IMR-90 (cell line): ENCODE measurements around the gene SLIT3. TPM values are rescaled to one million over a fixed set of nuclear protein-coding genes. Genes with fewer than 3 reads are reported as not detected.

Experiments
- ATAC-seq: fragments of 200-7000 bp; cut with Tn5 transposase; 2 replicates; pipeline ENCODE4 v1.9.1; 2020; ENCODE audit warnings: low read depth, mild to moderate bottlenecking, moderate library complexity
- BruUV-seq: library from RNA; stranded (reverse); fragments of 400-500 nt; replicated peaks from 2 replicates; lab custom pipeline; 2021; lab: Mats Ljungman, UMichigan
- CTCF ChIA-PET: fragments of 300-600 bp; formaldehyde crosslinking; extraction: SDS; loops from one replicate; lab custom pipeline; 2021; ENCODE audit warnings: antibody characterized with exemption; lab: Yijun Ruan, JAX
- POLR2A ChIA-PET: fragments of 300-600 bp; sonication (Branson Sonifier 250); formaldehyde crosslinking; loops from one replicate; lab custom pipeline; 2022; ENCODE audit warnings: antibody characterized with exemption; ENCODE audit not compliant: unreplicated experiment; lab: Charles Lee
- DNase-seq: peaks from one replicate; pipeline ENCODE4 v3.0.0; 2013
- H2AFZ ChIP-seq: replicated peaks from 2 replicates; pipeline ENCODE3; 2013; ENCODE audit warnings: low read length, mild to moderate bottlenecking; ENCODE audit not compliant: poor library complexity
- H2AK5ac ChIP-seq: 2 replicates; pipeline ENCODE4 v1.6.1; 2013; ENCODE audit warnings: low read depth, low read length, inconsistent platforms
- H2AK9ac ChIP-seq: replicated peaks from 2 replicates; pipeline ENCODE3; 2013; ENCODE audit warnings: mild to moderate bottlenecking, low read depth, low read length, moderate library complexity; ENCODE audit not compliant: poor library complexity
- H2BK120ac ChIP-seq: 2 replicates; pipeline ENCODE4 v1.6.1; 2013; ENCODE audit warnings: low read depth, low read length, inconsistent platforms
- H2BK15ac ChIP-seq: 3 replicates; pipeline ENCODE4 v1.6.1; 2013; ENCODE audit warnings: low read depth, low read length, inconsistent platforms
- H2BK20ac ChIP-seq: 2 replicates; pipeline ENCODE4 v1.6.1; 2013; ENCODE audit warnings: low read depth, mild to moderate bottlenecking, inconsistent platforms, low read length, moderate library complexity
- H2BK5ac ChIP-seq: 2 replicates; pipeline ENCODE4 v1.6.1; 2013; ENCODE audit warnings: mild to moderate bottlenecking, low read depth, low read length, inconsistent platforms; ENCODE audit not compliant: poor library complexity, severe bottlenecking
- H3K14ac ChIP-seq: replicated peaks from 2 replicates; pipeline ENCODE4 v1.6.1; 2013; ENCODE audit warnings: low read depth, low read length, inconsistent platforms
- H3K18ac ChIP-seq: 2 replicates; pipeline ENCODE4 v1.6.1; 2013; ENCODE audit warnings: low read depth, low read length, control low read depth
- H3K23ac ChIP-seq: 2 replicates; pipeline ENCODE4 v1.6.1; 2013; ENCODE audit warnings: low read depth, low read length, inconsistent platforms
- H3K27ac ChIP-seq: 2 replicates; pipeline ENCODE4 v1.5.1; 2013; ENCODE audit warnings: mild to moderate bottlenecking, control low read depth, low read length; ENCODE audit not compliant: insufficient read depth
- H3K27me3 ChIP-seq: 2 replicates; pipeline ENCODE4 v1.6.1; 2013; ENCODE audit warnings: low read length; ENCODE audit not compliant: control insufficient read depth, insufficient read depth
- H3K36me3 ChIP-seq: 2 replicates; pipeline ENCODE4 v1.6.1; 2013; ENCODE audit warnings: low read length, mixed read lengths; ENCODE audit not compliant: control insufficient read depth, insufficient read depth
- H3K4ac ChIP-seq: 2 replicates; pipeline ENCODE4 v1.6.1; 2013; ENCODE audit warnings: low read depth, low read length, inconsistent platforms
- H3K4me1 ChIP-seq: 2 replicates; pipeline ENCODE4 v1.6.1; 2013; ENCODE audit warnings: low read length, mixed read lengths; ENCODE audit not compliant: control insufficient read depth, insufficient read depth
- H3K4me2 ChIP-seq: 2 replicates; pipeline ENCODE4 v1.6.1; 2013; ENCODE audit warnings: low read depth, mild to moderate bottlenecking, control low read depth, low read length, moderate library complexity
- H3K4me3 ChIP-seq: 2 replicates; pipeline ENCODE4 v1.5.1; 2013; ENCODE audit warnings: low read depth, mild to moderate bottlenecking, control low read depth, low read length, moderate library complexity; ENCODE audit not compliant: insufficient read depth
- H3K56ac ChIP-seq: 2 replicates; pipeline ENCODE4 v1.6.1; 2013; ENCODE audit warnings: low read length, inconsistent platforms; ENCODE audit not compliant: insufficient read depth; ENCODE audit errors: extremely low read depth
- H3K79me1 ChIP-seq, 2 experiments: 2 replicates each; pipeline ENCODE4 v1.6.1; 2013; ENCODE audit warnings: low read length in 2 of 2, inconsistent platforms in 1 of 2, low read depth in 1 of 2
- H3K9ac ChIP-seq: 2 replicates; pipeline ENCODE4 v1.6.1; 2013; ENCODE audit warnings: low read depth, low read length, control low read depth
- H3K9me1 ChIP-seq: 2 replicates; pipeline ENCODE4 v1.6.1; 2013; ENCODE audit warnings: low read length, inconsistent platforms; ENCODE audit not compliant: insufficient read depth
- H3K9me3 ChIP-seq: 2 replicates; pipeline ENCODE4 v1.6.1; 2013; ENCODE audit warnings: low read length; ENCODE audit not compliant: control insufficient read depth, insufficient read depth
- H4K20me1 ChIP-seq: 2 replicates; pipeline ENCODE4 v1.6.1; 2013; ENCODE audit warnings: low read length, inconsistent platforms; ENCODE audit not compliant: insufficient read depth
- H4K5ac ChIP-seq: 2 replicates; pipeline ENCODE4 v1.6.1; 2013; ENCODE audit warnings: mild to moderate bottlenecking, low read depth, low read length, control low read depth
- H4K8ac ChIP-seq, 2 experiments: 2 replicates each; pipeline ENCODE4 v1.6.1; 2013; ENCODE audit warnings: low read depth in 2 of 2, low read length in 2 of 2, control low read depth in 1 of 2, inconsistent platforms in 1 of 2
- H4K91ac ChIP-seq: 2 replicates; pipeline ENCODE4 v1.6.1; 2013; ENCODE audit warnings: low read depth, low read length, inconsistent platforms; ENCODE audit not compliant: insufficient read depth
- BHLHE40 ChIP-seq: fragments of 150-350 bp; IDR thresholded peaks from 2 replicates; pipeline ENCODE4 v1.6.1; 2016; ENCODE audit warnings: mild to moderate bottlenecking, low read depth, low read length
- CHD1 ChIP-seq: IDR thresholded peaks from 2 replicates; pipeline ENCODE4 v1.6.1; 2012; ENCODE audit warnings: low read depth, low read length, improper control_type of control experiment
- FOS ChIP-seq: fragments of 150-350 bp; IDR thresholded peaks from 2 replicates; pipeline ENCODE4 v1.6.1; 2016; ENCODE audit warnings: low read depth, low read length
- MAFK ChIP-seq: IDR thresholded peaks from 2 replicates; pipeline ENCODE4 v1.6.1; 2012; ENCODE audit warnings: low read depth, low read length, improper control_type of control experiment
- MAZ ChIP-seq: IDR thresholded peaks from 2 replicates; pipeline ENCODE4 v1.6.1; 2012; ENCODE audit warnings: low read depth, mild to moderate bottlenecking, low read length, improper control_type of control experiment, moderate library complexity, borderline replicate concordance
- MXI1 ChIP-seq: IDR thresholded peaks from 2 replicates; pipeline ENCODE4 v1.6.1; 2012; ENCODE audit warnings: low read depth, mild to moderate bottlenecking, low read length, moderate library complexity, borderline replicate concordance
- NFE2L2 ChIP-seq: fragments of 150-350 bp; IDR thresholded peaks from 2 replicates; pipeline ENCODE4 v1.6.1; 2016; ENCODE audit warnings: low read depth, mild to moderate bottlenecking, low read length
- POLR2A ChIP-seq: IDR thresholded peaks from 2 replicates; pipeline ENCODE4 v1.6.1; 2012; ENCODE audit warnings: mild to moderate bottlenecking, low read depth, low read length
- RAD21 ChIP-seq: IDR thresholded peaks from 2 replicates; pipeline ENCODE4 v1.6.1; 2012; ENCODE audit warnings: low read length, improper control_type of control experiment
- RCOR1 ChIP-seq: IDR thresholded peaks from 2 replicates; pipeline ENCODE4 v1.6.1; 2012; ENCODE audit warnings: mild to moderate bottlenecking, low read length, improper control_type of control experiment; ENCODE audit not compliant: insufficient replicate concordance
- RFX5 ChIP-seq: IDR thresholded peaks from 2 replicates; pipeline ENCODE4 v1.8.0; 2012; ENCODE audit warnings: low read depth, mild to moderate bottlenecking, low read length, moderate library complexity
- SMC3 ChIP-seq: fragments of 150-350 bp; IDR thresholded peaks from 2 replicates; pipeline ENCODE4 v1.6.1; 2016; ENCODE audit warnings: low read depth, mild to moderate bottlenecking, antibody characterized with exemption, low read length, moderate library complexity
- WGBS, 2 experiments: methylation state at CpG; one replicate each; pipeline versions ENCODE4 v1.1.5 to v1.1.7; 2013; ENCODE audit warnings: missing lambda C conversion rate in 2 of 2; ENCODE audit not compliant: insufficient read length in 1 of 2; ENCODE audit errors: extremely low coverage in 2 of 2; 5-methylcytosine and 5-hydroxymethylcytosine counted together
- dilution Hi-C: fragments of 300-500 bp; cut with HindIII; formaldehyde crosslinking; loops from one replicate; pipeline ENCODE4 v1.14.3; 2018; ENCODE audit warnings: low sequenced_read_pairs; ENCODE audit not compliant: unreplicated experiment
- in situ Hi-C: fragments of 300-500 bp; cut with MboI; formaldehyde crosslinking; loops from 3 replicates; pipeline ENCODE4 v1.14.3; 2019; ENCODE audit warnings: low sequenced_read_pairs, inconsistent platforms, mixed read lengths
- intact Hi-C: fragments of 100-400 bp; cut with micrococcal nuclease; formaldehyde crosslinking; loops from 2 replicates; pipeline ENCODE4 v1.10.0; 2022
- polyA plus RNA-seq, 3 experiments: library from polyadenylated mRNA; depleted of rRNA; stranded (reverse); fragments of >200 nt; gene quantifications; 2 replicates each; pipeline ENCODE4 v1.2.3, GENCODE V29; 2012; ENCODE audit warnings: low replicate concordance in 1 of 3
- total RNA-seq: library from RNA; depleted of rRNA; stranded (reverse); fragments of >200 nt; gene quantifications from 2 replicates; pipeline ENCODE4 v1.2.3, GENCODE V29; 2012
- TF ChIP-seq, protein P1 (sequence below): fragments of 150-350 bp; IDR thresholded peaks from 2 replicates; pipeline ENCODE4 v1.6.1; 2016; ENCODE audit warnings: low read depth, mild to moderate bottlenecking, low read length, moderate library complexity, borderline replicate concordance
- TF ChIP-seq, protein P2 (sequence below): conservative IDR thresholded peaks from 2 replicates; pipeline ENCODE4 v1.5.1; 2012; ENCODE audit warnings: mild to moderate bottlenecking, low read depth, low read length, improper control_type of control experiment

Gene SLIT3
- total and polyA plus RNA-seq, 2 of the 4 experiments (the other 2 are of a cell fraction) = 0.18 to 0.50 TPM

DNA sequence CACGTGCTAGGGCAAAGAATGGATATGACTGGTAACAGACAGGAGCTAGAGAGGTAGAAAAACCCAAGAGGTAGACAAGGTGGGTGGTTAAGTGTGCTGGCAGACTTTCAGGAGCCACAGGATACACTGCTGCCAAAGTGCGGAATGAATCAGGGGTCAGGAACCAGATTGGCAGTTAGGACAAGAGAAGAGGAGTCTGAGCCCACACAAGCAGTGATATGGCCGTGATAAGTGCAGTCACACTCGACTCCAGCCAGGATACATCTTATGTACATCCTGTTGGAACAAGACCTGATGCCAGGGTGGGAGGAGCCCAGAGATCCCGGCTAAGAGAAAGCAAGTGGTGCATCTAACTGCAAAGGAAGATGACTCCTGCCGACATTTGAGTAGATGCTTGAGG is 10.0 kb downstream of the SLIT3 start:
- no peak overlapping the region for H3K4me3 ChIP-seq
- H3K27me3 ChIP-seq = no peaks in the 10 kb centered on the region; the same call in 1 of the 2 replicates
- no peak overlapping the region for H2AK5ac ChIP-seq
- no peak overlapping the region for H2BK15ac ChIP-seq
- TF ChIP-seq RCOR1 = no peak
- no peak for TF ChIP-seq BHLHE40
- no peak for TF ChIP-seq SMC3
- TF ChIP-seq CHD1 = no peak
- no peak for TF ChIP-seq NFE2L2
- no peak for TF ChIP-seq FOS
- TF ChIP-seq POLR2A = no peak
- TF ChIP-seq, protein P1, sequence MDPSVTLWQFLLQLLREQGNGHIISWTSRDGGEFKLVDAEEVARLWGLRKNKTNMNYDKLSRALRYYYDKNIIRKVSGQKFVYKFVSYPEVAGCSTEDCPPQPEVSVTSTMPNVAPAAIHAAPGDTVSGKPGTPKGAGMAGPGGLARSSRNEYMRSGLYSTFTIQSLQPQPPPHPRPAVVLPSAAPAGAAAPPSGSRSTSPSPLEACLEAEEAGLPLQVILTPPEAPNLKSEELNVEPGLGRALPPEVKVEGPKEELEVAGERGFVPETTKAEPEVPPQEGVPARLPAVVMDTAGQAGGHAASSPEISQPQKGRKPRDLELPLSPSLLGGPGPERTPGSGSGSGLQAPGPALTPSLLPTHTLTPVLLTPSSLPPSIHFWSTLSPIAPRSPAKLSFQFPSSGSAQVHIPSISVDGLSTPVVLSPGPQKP = no peak
- TF ChIP-seq MAZ = no peak
- TF ChIP-seq MAFK = no peak
- TF ChIP-seq, protein P2, sequence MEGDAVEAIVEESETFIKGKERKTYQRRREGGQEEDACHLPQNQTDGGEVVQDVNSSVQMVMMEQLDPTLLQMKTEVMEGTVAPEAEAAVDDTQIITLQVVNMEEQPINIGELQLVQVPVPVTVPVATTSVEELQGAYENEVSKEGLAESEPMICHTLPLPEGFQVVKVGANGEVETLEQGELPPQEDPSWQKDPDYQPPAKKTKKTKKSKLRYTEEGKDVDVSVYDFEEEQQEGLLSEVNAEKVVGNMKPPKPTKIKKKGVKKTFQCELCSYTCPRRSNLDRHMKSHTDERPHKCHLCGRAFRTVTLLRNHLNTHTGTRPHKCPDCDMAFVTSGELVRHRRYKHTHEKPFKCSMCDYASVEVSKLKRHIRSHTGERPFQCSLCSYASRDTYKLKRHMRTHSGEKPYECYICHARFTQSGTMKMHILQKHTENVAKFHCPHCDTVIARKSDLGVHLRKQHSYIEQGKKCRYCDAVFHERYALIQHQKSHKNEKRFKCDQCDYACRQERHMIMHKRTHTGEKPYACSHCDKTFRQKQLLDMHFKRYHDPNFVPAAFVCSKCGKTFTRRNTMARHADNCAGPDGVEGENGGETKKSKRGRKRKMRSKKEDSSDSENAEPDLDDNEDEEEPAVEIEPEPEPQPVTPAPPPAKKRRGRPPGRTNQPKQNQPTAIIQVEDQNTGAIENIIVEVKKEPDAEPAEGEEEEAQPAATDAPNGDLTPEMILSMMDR = no peak
- no peak for TF ChIP-seq RAD21
- no peak for TF ChIP-seq MXI1
- no peak for TF ChIP-seq RFX5
- H3K79me1 ChIP-seq = no peaks in the 10 kb centered on the region
- H3K27ac ChIP-seq = no peak overlapping the region
- H4K20me1 ChIP-seq = no peaks in the 10 kb centered on the region
- no peak overlapping the region for H3K56ac ChIP-seq
- in situ Hi-C loops = loop anchor here (25.0 kb wide), 1 partner anchor 1029 kb away; no protein-coding TSS in a partner anchor
- no peak overlapping the region for H3K18ac ChIP-seq
- DNase-seq (no peak), ATAC-seq (no peak)
- no peak overlapping the region for H3K4me2 ChIP-seq
- H3K4ac ChIP-seq = no peak overlapping the region
- H2BK20ac ChIP-seq = no peak overlapping the region
- H4K91ac ChIP-seq = no peak overlapping the region
- no peak overlapping the region for H4K5ac ChIP-seq
- H3K4me1 ChIP-seq = no peaks in the 10 kb centered on the region
- H2BK120ac ChIP-seq = no peak overlapping the region
- no peak overlapping the region for H2BK5ac ChIP-seq
- no peak overlapping the region for H3K23ac ChIP-seq
- no peaks in the 10 kb centered on the region for H3K9me3 ChIP-seq
- WGBS, 2 experiments = 80% methylated on average over 2 of the region's 6 CpGs; no CpG with 5 or more reads in 1 of the 2 experiments
- H3K9ac ChIP-seq = no peak overlapping the region
- dilution Hi-C loops = no loop called here
- H3K14ac ChIP-seq = no peak overlapping the region
- H2AFZ ChIP-seq = no peak overlapping the region
- H4K8ac ChIP-seq = no peak overlapping the region
- intact Hi-C loops = no loop called here
- H2AK9ac ChIP-seq = no peak overlapping the region
- no peaks in the 10 kb centered on the region for H3K36me3 ChIP-seq
- POLR2A ChIA-PET = no interaction called here
- H3K9me1 ChIP-seq = no peaks in the 10 kb centered on the region
- CTCF ChIA-PET = no interaction called here
- no TSS peak for BruUV-seq
